ENCODE results near the gene MFSD12.

DNA sequence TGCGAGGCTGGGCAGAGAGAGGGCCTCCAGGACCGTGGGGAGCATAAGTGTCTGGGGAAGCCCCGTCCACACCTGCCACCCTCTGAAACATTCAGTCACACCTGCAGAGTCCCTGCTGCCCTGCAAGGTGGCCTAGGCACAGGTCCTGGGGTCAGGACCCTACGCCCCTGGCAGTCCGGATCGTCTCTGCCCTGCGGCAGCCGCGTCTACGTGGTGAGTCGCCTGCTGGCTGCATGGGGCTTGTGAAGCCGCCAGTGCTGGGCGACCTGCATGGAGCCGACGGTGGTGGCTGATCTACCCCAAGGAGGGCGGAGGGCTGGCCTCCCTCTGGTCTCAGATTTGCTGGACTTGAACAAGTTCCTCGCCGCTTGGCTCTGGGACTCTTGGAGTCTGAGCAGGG, 38.3 kb downstream of the MFSD12 start:
- TF ChIP-seq, protein P1, sequence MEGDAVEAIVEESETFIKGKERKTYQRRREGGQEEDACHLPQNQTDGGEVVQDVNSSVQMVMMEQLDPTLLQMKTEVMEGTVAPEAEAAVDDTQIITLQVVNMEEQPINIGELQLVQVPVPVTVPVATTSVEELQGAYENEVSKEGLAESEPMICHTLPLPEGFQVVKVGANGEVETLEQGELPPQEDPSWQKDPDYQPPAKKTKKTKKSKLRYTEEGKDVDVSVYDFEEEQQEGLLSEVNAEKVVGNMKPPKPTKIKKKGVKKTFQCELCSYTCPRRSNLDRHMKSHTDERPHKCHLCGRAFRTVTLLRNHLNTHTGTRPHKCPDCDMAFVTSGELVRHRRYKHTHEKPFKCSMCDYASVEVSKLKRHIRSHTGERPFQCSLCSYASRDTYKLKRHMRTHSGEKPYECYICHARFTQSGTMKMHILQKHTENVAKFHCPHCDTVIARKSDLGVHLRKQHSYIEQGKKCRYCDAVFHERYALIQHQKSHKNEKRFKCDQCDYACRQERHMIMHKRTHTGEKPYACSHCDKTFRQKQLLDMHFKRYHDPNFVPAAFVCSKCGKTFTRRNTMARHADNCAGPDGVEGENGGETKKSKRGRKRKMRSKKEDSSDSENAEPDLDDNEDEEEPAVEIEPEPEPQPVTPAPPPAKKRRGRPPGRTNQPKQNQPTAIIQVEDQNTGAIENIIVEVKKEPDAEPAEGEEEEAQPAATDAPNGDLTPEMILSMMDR (IDR thresholded peaks at IDR 0.05; ENCODE audit: poor library complexity) = no peak
- TF ChIP-seq EZH2 (IDR thresholded peaks at IDR 0.05; ENCODE audit: borderline replicate concordance) = no peak
- TF ChIP-seq EZH2phosphoT487 (IDR thresholded peaks at IDR 0.05; ENCODE audit: low read depth, severe bottlenecking, unreplicated experiment) = no peak
